Measurements from ENCODE around the gene METTL23.

- TF ChIP-seq EZH2 (IDR thresholded peaks at IDR 0.05; ENCODE audit: borderline replicate concordance, low read depth, low read length, severe bottlenecking) (no peak), CTCF (IDR thresholded peaks at IDR 0.05; ENCODE audit: extremely low read depth in 1 of 2, insufficient read depth in 1 of 2, low read depth in 1 of 2, low read length in 2 of 2) (no peak), MYC (IDR thresholded peaks at IDR 0.05; ENCODE audit: low read depth, low read length) (no peak), POLR2AphosphoS5 (IDR thresholded peaks at IDR 0.05; ENCODE audit: insufficient read depth, low read depth, low read length) (no peak), JUN (IDR thresholded peaks at IDR 0.05; ENCODE audit: borderline replicate concordance, insufficient read depth, insufficient read length, low read depth) (no peak), POLR2A (IDR thresholded peaks at IDR 0.05; ENCODE audit: low read depth, low read length) (no peak), MAX (IDR thresholded peaks at IDR 0.05; ENCODE audit: insufficient read depth, insufficient read length) (no peak)
Measured at GRCh38 chr17:76783146-76783545, 56.5 kb downstream of the METTL23 start.

Data from endothelial cell of umbilical vein (primary cell).